ENCODE results near the gene TTC7B.

Gene TTC7B

GRCh38 chr14:90489306-90489705 is 326.9 kb downstream of the TTC7B start:
- no peak overlapping the region for H3K27ac ChIP-seq (ENCODE audit: low read depth, low read length)
- peaks cover 21% of the 10 kb centered on the region for H3K4me1 ChIP-seq (ENCODE audit: insufficient read depth, low read length)
- H3K27me3 ChIP-seq (ENCODE audit: control insufficient read depth in 1 of 2, insufficient read depth in 2 of 2, low read length in 2 of 2) = no peaks in the 10 kb centered on the region
- H3K36me3 ChIP-seq (ENCODE audit: insufficient read depth, low read length) = no peaks in the 10 kb centered on the region
- no peak overlapping the region for H3K4me3 ChIP-seq (ENCODE audit: low read depth in 1 of 2, low read length in 2 of 2)
- no peak overlapping the region for H3K9ac ChIP-seq (ENCODE audit: low read length)
- no peaks in the 10 kb centered on the region for H3K9me3 ChIP-seq (ENCODE audit: low read length)

- Histone ChIP-seq H3K9ac (ENCODE audit: low read length) (no peak overlapping the region), H3K4me3 (ENCODE audit: low read depth in 1 of 2, low read length in 2 of 2) (no peak overlapping the region), H3K36me3 (ENCODE audit: insufficient read depth, low read length) (no peaks in the 10 kb centered on the region), H3K27me3 (ENCODE audit: control insufficient read depth in 1 of 2, insufficient read depth in 2 of 2, low read length in 2 of 2) (no peaks in the 10 kb centered on the region), H3K9me3 (ENCODE audit: low read length) (no peaks in the 10 kb centered on the region), H3K4me1 (ENCODE audit: insufficient read depth, low read length) (peaks cover 21% of the 10 kb centered on the region), H3K27ac (ENCODE audit: low read depth, low read length) (no peak overlapping the region)
Measured at GRCh38 chr14:90488256-90488655, 328.0 kb downstream of the TTC7B start.

- H3K27ac ChIP-seq (ENCODE audit: low read depth, low read length) = no peak overlapping the region
- H3K4me1 ChIP-seq (ENCODE audit: insufficient read depth, low read length) = peaks cover 26% of the 10 kb centered on the region
- no peaks in the 10 kb centered on the region for H3K9me3 ChIP-seq (ENCODE audit: low read length)
- no peaks in the 10 kb centered on the region for H3K36me3 ChIP-seq (ENCODE audit: insufficient read depth, low read length)
- H3K27me3 ChIP-seq (ENCODE audit: control insufficient read depth in 1 of 2, insufficient read depth in 2 of 2, low read length in 2 of 2) = no peaks in the 10 kb centered on the region
- H3K4me3 ChIP-seq (ENCODE audit: low read depth in 1 of 2, low read length in 2 of 2) = no peak overlapping the region
- H3K9ac ChIP-seq (ENCODE audit: low read length) = no peak overlapping the region
Measured at GRCh38 chr14:90487462-90487861, 328.8 kb downstream of the TTC7B start.

- Histone ChIP-seq H3K4me3 (ENCODE audit: low read depth in 1 of 2, low read length in 2 of 2) (no peak overlapping the region), H3K36me3 (ENCODE audit: insufficient read depth, low read length) (no peaks in the 10 kb centered on the region), H3K9ac (ENCODE audit: low read length) (no peak overlapping the region), H3K4me1 (ENCODE audit: insufficient read depth, low read length) (peaks cover 22% of the 10 kb centered on the region), H3K9me3 (ENCODE audit: low read length) (no peaks in the 10 kb centered on the region), H3K27ac (ENCODE audit: low read depth, low read length) (no peak overlapping the region), H3K27me3 (ENCODE audit: control insufficient read depth in 1 of 2, insufficient read depth in 2 of 2, low read length in 2 of 2) (no peaks in the 10 kb centered on the region)
Measured at GRCh38 chr14:90487031-90487430, 329.2 kb downstream of the TTC7B start.

GRCh38 chr14:90484291-90484690 is 331.9 kb downstream of the TTC7B start:
- Histone ChIP-seq H3K9ac (ENCODE audit: low read length) (no peak overlapping the region), H3K4me3 (ENCODE audit: low read depth in 1 of 2, low read length in 2 of 2) (no peak overlapping the region), H3K4me1 (ENCODE audit: insufficient read depth, low read length) (peaks cover 5% of the 10 kb centered on the region), H3K9me3 (ENCODE audit: low read length) (no peaks in the 10 kb centered on the region), H3K36me3 (ENCODE audit: insufficient read depth, low read length) (no peaks in the 10 kb centered on the region), H3K27ac (ENCODE audit: low read depth, low read length) (no peak overlapping the region), H3K27me3 (ENCODE audit: control insufficient read depth in 1 of 2, insufficient read depth in 2 of 2, low read length in 2 of 2) (no peaks in the 10 kb centered on the region)

- no peak overlapping the region for H3K9ac ChIP-seq (ENCODE audit: low read length)
- H3K9me3 ChIP-seq (ENCODE audit: low read length) = no peaks in the 10 kb centered on the region
- no peak overlapping the region for H3K27ac ChIP-seq (ENCODE audit: low read depth, low read length)
- H3K27me3 ChIP-seq (ENCODE audit: control insufficient read depth in 1 of 2, insufficient read depth in 2 of 2, low read length in 2 of 2) = no peaks in the 10 kb centered on the region
- no peaks in the 10 kb centered on the region for H3K36me3 ChIP-seq (ENCODE audit: insufficient read depth, low read length)
- peaks cover 5% of the 10 kb centered on the region for H3K4me1 ChIP-seq (ENCODE audit: insufficient read depth, low read length)
- H3K4me3 ChIP-seq (ENCODE audit: low read depth in 1 of 2, low read length in 2 of 2) = no peak overlapping the region
Measured at GRCh38 chr14:90483571-90483974, 332.7 kb downstream of the TTC7B start.

- no peak overlapping the region for H3K4me3 ChIP-seq (ENCODE audit: low read depth in 1 of 2, low read length in 2 of 2)
- H3K9me3 ChIP-seq (ENCODE audit: low read length) = no peaks in the 10 kb centered on the region
- H3K4me1 ChIP-seq (ENCODE audit: insufficient read depth, low read length) = peaks cover 5% of the 10 kb centered on the region
- no peaks in the 10 kb centered on the region for H3K36me3 ChIP-seq (ENCODE audit: insufficient read depth, low read length)
- H3K27me3 ChIP-seq (ENCODE audit: control insufficient read depth in 1 of 2, insufficient read depth in 2 of 2, low read length in 2 of 2) = no peaks in the 10 kb centered on the region
- H3K9ac ChIP-seq (ENCODE audit: low read length) = no peak overlapping the region
- no peak overlapping the region for H3K27ac ChIP-seq (ENCODE audit: low read depth, low read length)
Measured at GRCh38 chr14:90483117-90483516, 333.1 kb downstream of the TTC7B start.

GRCh38 chr14:90475298-90475697 is 340.9 kb downstream of the TTC7B start:
- Histone ChIP-seq H3K27ac (ENCODE audit: low read depth, low read length) (no peak overlapping the region), H3K9ac (ENCODE audit: low read length) (no peak overlapping the region), H3K36me3 (ENCODE audit: insufficient read depth, low read length) (no peaks in the 10 kb centered on the region), H3K4me1 (ENCODE audit: insufficient read depth, low read length) (no peaks in the 10 kb centered on the region), H3K27me3 (ENCODE audit: control insufficient read depth in 1 of 2, insufficient read depth in 2 of 2, low read length in 2 of 2) (no peaks in the 10 kb centered on the region), H3K4me3 (ENCODE audit: low read depth in 1 of 2, low read length in 2 of 2) (no peak overlapping the region), H3K9me3 (ENCODE audit: low read length) (no peaks in the 10 kb centered on the region)

Measured in muscle layer of colon (tissue), 2 donors.